ENCODE results near the gene SLA2.
"Not testable (repeated sequence)": the region's sequence is repeated elsewhere in the genome, so short reads cannot be mapped to it uniquely, and the experiment has no call there.

SLA2 gene

GRCh38 chr20:36572701-36573102, 73.3 kb downstream of the SLA2 start:
- in situ Hi-C loops (cut with HindIII; ENCODE audit: low sequenced_read_pairs), result loop anchor here (25.0 kb wide), 1 partner anchor 190 kb away; the partner anchor contains the start of gene DSN1
- no peak for TF ChIP-seq CTCF (IDR thresholded peaks at IDR 0.05; ENCODE audit: low read depth, low read length, missing control alignments)
- H3K4me3 ChIP-seq (ENCODE audit: low read depth, low read length), result peak overlapping the region; percentile 82
- DNase-seq (ENCODE audit: low read depth), result no peak

DNA sequence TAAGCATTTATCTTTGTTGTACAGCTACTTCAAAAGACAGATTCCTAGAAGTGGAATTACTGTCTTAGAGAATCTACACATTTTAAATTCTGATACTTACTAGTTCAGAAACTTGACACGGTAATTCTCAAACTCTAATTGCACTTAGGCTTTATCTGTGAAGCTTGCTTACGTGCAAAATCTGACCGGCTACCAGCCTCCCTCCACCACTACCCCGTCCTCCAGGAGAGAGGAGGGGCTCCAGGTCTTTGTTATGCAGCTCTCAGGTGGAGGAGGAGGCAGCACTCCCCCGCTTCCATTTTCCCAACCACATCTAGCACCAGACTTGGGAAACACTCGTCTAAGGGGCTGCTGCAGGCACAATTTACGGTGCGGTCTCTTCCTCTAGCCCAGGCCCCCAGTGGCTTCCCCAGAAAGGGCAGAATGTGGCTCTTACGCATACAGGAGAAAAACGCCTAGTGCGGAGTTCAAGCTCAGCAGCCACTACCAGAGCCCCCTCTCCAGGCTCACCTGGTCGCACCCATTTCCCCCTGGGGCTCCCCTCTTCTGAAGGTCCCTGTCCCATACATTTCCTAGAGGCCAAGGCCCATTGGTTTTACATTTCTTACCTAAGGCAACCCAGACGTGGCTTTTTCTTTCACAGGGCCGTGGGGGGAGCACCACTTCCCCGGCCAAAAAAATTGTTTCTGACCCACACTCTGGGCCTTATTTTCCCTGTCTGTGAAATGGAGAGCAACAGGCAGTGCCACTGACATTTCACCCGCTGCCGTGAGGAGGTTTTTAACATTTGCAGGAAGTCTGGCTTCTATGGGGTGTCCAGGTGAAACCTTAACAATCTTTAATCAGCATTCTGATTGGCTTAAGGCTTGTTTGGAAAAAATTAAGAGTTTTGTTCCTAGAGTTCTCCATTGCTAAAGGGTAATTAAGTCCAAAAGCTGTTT, 74.2 kb downstream of the SLA2 start:
- no peak for TF ChIP-seq CTCF (IDR thresholded peaks at IDR 0.05; ENCODE audit: low read depth, low read length, missing control alignments)
- no peak overlapping the region for H3K4me3 ChIP-seq (ENCODE audit: low read depth, low read length)
- DNase-seq (ENCODE audit: low read depth), result no peak
- in situ Hi-C loops (cut with HindIII; ENCODE audit: low sequenced_read_pairs), result loop anchor here (25.0 kb wide), 1 partner anchor 190 kb away; the partner anchor contains the start of gene DSN1

GRCh38 chr20:36569847-36570429, 76.1 kb downstream of the SLA2 start:
- in situ Hi-C loops (cut with HindIII; ENCODE audit: low sequenced_read_pairs), result loop anchor here (25.0 kb wide), 1 partner anchor 192 kb away; the partner anchor contains the start of gene DSN1
- no peak for TF ChIP-seq CTCF (IDR thresholded peaks at IDR 0.05; ENCODE audit: low read depth, low read length, missing control alignments)
- H3K4me3 ChIP-seq (ENCODE audit: low read depth, low read length), result no peak overlapping the region
- DNase-seq (ENCODE audit: low read depth), result peak; percentile 40

- in situ Hi-C loops (cut with HindIII; ENCODE audit: low sequenced_read_pairs), result loop anchor here (25.0 kb wide), 1 partner anchor 197 kb away; the partner anchor contains the start of gene DSN1
- DNase-seq (ENCODE audit: low read depth), result no peak
- no peak overlapping the region for H3K4me3 ChIP-seq (ENCODE audit: low read depth, low read length)
- no peak for TF ChIP-seq CTCF (IDR thresholded peaks at IDR 0.05; ENCODE audit: low read depth, low read length, missing control alignments)
Measured at GRCh38 chr20:36565520-36565919, 80.5 kb downstream of the SLA2 start.

- in situ Hi-C loops (cut with HindIII; ENCODE audit: low sequenced_read_pairs), result loop anchor here (25.0 kb wide), 1 partner anchor 198 kb away; the partner anchor contains the start of gene DSN1
- not testable (repeated sequence) for DNase-seq (ENCODE audit: low read depth)
Measured at GRCh38 chr20:36564726-36565121, 81.3 kb downstream of the SLA2 start.

DNA sequence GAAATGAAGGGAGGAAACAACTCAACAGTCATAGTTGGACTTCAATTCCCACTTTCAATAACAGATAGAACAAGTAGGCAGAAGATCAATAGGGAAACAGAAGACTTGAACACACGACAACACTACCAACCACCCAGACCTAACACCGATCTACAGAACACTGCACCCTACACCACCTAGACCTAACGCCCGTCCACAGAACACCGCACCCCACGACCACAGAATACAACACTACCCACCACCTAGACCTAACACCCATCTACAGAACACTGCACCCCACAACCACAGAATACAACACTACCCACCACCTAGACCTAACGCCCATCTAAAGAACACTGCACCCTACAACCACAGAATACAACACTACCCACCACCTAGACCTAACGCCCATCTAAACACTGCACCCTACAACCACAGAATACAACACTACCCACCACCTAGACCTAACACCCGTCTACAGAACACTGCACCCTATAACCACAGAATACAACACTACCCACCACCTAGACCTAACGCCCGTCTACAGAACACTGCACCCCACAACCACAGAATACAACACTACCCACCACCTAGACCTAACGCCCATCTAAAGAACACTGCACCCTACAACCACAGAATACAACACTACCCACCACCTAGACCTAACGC, 81.8 kb downstream of the SLA2 start:
- DNase-seq (ENCODE audit: low read depth); H3K4me3 ChIP-seq (ENCODE audit: low read depth, low read length): not testable (repeated sequence)
- in situ Hi-C loops (cut with HindIII; ENCODE audit: low sequenced_read_pairs), result loop anchor here (25.0 kb wide), 1 partner anchor 198 kb away; the partner anchor contains the start of gene DSN1

More at GRCh38 chr20:36564726-36565121, 81.3 kb downstream of the SLA2 start:
- not testable (repeated sequence) for H3K4me3 ChIP-seq (ENCODE audit: low read depth, low read length)

DNA sequence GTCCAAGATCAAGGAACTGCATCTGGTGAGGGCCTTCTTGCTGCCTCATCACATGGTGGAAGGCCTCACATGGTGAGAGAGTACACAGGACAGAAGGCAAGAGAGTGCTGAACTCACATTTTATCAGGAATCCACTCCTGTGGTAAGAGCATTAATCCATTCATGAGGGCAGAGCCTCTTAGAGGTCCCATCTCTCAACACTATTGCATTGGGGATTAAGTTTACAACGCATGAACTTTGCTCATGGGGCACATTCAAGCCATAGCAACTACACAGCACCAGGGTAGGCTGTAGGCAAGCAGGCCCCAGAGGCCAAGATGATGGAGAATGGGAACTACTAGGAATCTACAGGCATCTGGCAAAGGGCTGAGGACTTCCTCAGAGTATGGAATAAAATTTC, 82.6 kb downstream of the SLA2 start:
- TF ChIP-seq CTCF (IDR thresholded peaks at IDR 0.05; ENCODE audit: low read depth, low read length, missing control alignments), result no peak
- DNase-seq (ENCODE audit: low read depth), result no peak
- in situ Hi-C loops (cut with HindIII; ENCODE audit: low sequenced_read_pairs), result loop anchor here (25.0 kb wide), 1 partner anchor 199 kb away; the partner anchor contains the start of gene DSN1
- H3K4me3 ChIP-seq (ENCODE audit: low read depth, low read length), result no peak overlapping the region
